Activated CD4-positive, alpha-beta T cell treated with anti-CD3 and anti-CD28 coated beads, Interleukin-2, amount 10 ng/mL, durations not matched to agents 24 days and 14 days (primary cell): ENCODE measurements around the gene NOM1. TPM values are rescaled to one million over a fixed set of nuclear protein-coding genes. Genes with fewer than 3 reads are reported as not detected.
"Not testable (repeated sequence)": the region's sequence is repeated elsewhere in the genome, so short reads cannot be mapped to it uniquely, and the experiment has no call there.

ENCODE experiments used
- DNase-seq: peaks from one replicate; pipeline ENCODE4 v3.0.0; 2022
- H3K27ac Mint-ChIP-seq: one replicate; pipeline ENCODE4 v1.8.0; 2022; ENCODE audit warnings: mild to moderate bottlenecking, mixed read lengths
- H3K27me3 Mint-ChIP-seq: one replicate; pipeline ENCODE4 v1.8.0; 2022; ENCODE audit warnings: mixed read lengths
- H3K36me3 Mint-ChIP-seq: one replicate; pipeline ENCODE4 v1.8.0; 2022; ENCODE audit warnings: low read depth, mild to moderate bottlenecking, mixed read lengths
- H3K4me1 Mint-ChIP-seq: one replicate; pipeline ENCODE4 v1.8.0; 2021; ENCODE audit warnings: mixed read lengths
- H3K4me3 Mint-ChIP-seq: one replicate; pipeline ENCODE4 v1.8.0; 2022; ENCODE audit warnings: mild to moderate bottlenecking, moderate library complexity, mixed read lengths
- H3K9me3 Mint-ChIP-seq: one replicate; pipeline ENCODE4 v1.8.0; 2021; ENCODE audit warnings: mixed read lengths
- intact Hi-C: fragments of 100-400 bp; cut with micrococcal nuclease; formaldehyde crosslinking; loops from one replicate; pipeline ENCODE4 v1.15.1; 2023
- total RNA-seq: library from RNA; stranded (reverse); gene quantifications from 2 replicates; pipeline ENCODE4 v1.2.3, GENCODE V29; 2022

The NOM1 gene, protein sequence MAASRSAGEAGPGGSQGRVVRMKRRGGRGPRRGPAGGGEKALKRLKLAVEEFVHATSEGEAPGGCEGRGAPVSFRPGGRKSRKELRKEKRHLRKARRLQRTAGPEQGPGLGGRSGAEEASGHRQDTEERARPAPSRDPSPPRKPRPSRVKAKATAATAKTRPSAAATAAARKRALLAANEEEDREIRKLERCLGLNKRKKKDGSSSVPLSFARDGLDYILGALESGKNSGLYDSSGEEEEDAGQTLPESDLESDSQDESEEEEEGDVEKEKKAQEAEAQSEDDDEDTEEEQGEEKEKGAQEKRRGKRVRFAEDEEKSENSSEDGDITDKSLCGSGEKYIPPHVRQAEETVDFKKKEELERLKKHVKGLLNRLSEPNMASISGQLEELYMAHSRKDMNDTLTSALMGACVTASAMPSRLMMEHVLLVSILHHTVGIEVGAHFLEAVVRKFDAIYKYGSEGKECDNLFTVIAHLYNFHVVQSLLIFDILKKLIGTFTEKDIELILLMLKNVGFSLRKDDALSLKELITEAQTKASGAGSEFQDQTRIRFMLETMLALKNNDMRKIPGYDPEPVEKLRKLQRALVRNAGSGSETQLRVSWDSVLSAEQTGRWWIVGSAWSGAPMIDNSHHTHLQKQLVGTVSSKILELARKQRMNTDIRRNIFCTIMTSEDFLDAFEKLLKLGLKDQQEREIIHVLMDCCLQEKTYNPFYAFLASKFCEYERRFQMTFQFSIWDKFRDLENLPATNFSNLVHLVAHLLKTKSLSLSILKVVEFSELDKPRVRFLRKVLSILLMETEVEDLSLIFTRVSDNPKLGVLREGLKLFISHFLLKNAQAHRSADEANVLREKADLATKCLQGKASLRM
- total RNA-seq = 50.5 and 54.5 TPM in 2 replicates

DNA sequence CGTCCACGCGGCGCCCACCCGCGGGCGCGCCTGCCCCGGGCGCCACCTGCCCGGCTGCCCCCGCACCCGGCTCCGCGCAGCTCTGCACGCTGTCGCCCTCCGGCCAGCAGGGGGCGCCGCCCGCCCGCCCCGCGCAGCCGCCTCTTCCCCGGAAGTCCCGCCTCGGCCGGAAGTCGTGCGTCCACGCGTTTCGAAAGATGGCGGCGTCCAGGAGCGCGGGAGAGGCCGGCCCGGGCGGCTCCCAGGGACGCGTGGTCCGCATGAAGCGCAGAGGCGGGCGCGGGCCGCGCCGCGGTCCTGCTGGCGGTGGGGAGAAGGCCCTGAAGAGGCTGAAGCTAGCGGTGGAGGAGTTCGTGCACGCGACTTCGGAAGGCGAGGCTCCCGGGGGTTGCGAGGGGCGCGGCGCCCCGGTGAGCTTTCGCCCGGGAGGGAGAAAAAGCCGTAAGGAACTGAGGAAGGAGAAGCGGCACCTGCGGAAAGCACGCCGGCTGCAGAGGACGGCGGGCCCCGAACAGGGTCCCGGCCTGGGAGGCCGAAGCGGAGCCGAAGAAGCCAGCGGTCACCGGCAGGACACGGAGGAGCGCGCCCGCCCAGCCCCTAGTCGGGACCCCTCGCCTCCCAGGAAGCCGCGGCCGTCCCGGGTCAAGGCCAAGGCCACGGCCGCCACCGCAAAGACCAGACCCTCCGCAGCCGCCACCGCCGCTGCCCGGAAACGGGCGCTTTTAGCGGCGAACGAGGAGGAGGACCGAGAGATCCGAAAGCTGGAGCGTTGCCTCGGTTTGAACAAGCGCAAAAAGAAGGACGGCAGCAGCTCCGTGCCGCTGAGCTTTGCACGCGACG, at the start of gene NOM1:
NOM1 (plus strand) TSS at position 172 of the 840 bp plus-strand sequence; CDS start at position 198, 26 bp downstream.
- H3K4me3 Mint-ChIP-seq = peak within 1 kb of the TSS; percentile 100
- H3K4me1 Mint-ChIP-seq = peaks cover 28% of the 10 kb centered on the region
- no peaks in the 10 kb centered on the region for H3K9me3 Mint-ChIP-seq
- H3K27me3 Mint-ChIP-seq = peaks cover 16% of the 10 kb centered on the region
- H3K36me3 Mint-ChIP-seq = peaks cover 34% of the 10 kb centered on the region
- H3K27ac Mint-ChIP-seq = peak within 1 kb of the TSS; percentile 96
- peak; percentile 98 for DNase-seq
- intact Hi-C loops = loop anchor here (1.0 to 5.0 kb wide), 5 partner anchors 41 to 393 kb away; partner anchors contain the start of genes LMBR1, RNF32 and UBE3C

DNA sequence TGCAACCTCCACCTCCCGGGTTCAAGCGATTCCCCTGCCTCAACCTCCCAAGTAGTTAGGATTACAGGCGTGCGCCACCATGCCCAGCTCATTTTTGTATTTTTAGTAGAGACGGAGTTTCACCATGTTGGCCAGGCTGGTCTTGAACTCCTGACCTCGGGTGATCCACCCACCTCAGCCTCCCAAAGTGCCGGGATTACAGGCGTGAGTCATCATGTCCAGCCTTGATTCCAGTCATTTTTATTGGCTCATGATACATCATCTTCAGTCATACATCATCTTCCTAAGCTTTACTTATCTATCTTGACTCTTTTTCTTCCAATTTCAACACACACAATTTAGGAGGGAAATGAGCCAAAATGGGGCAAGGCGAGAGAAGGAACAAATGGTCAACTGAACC, 49.4 kb upstream of the NOM1 start:
- intact Hi-C loops, H3K9me3 Mint-ChIP-seq, H3K4me3 Mint-ChIP-seq, DNase-seq, H3K27ac Mint-ChIP-seq, H3K36me3 Mint-ChIP-seq, H3K27me3 Mint-ChIP-seq: not testable (repeated sequence)
- peaks cover 26% of the 10 kb centered on the region for H3K4me1 Mint-ChIP-seq

DNA sequence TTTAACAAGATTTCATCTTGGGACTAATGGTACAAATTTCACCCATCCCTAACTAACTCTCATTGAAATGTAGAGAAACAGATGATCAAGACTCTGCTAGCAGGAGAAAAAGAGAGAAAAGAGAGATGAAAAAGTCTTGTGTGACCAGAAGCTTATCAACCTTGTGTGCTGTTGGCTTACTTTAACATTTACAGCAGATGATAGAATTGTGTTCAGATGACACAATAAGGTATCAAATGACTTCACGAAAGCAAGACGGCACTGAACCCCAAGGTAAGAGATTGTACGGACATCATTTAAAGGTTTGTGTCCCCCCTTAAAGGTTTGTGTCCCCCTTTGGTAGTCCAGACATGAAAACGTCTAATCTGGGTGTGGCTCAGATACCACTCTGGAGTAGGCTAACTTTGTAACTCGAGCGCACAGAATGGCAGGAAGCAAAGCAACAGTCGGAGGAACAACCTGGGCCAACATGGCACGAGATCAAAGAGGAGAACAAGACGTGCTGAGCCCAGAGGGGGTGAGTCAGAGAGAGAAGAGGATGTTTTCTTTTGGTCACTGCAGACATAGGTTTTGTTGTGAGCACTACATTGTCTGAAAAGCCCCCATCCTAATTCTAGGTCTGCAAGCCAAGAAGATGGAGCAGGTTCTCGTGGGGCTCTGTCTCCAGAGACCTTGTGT, 46.1 kb upstream of the NOM1 start:
- H3K27ac Mint-ChIP-seq = no peak overlapping the region
- H3K36me3 Mint-ChIP-seq = no peaks in the 10 kb centered on the region
- peak; percentile 71 for DNase-seq
- H3K4me1 Mint-ChIP-seq = peaks cover 8% of the 10 kb centered on the region
- no peaks in the 10 kb centered on the region for H3K9me3 Mint-ChIP-seq
- no peak overlapping the region for H3K4me3 Mint-ChIP-seq
- H3K27me3 Mint-ChIP-seq = peaks cover 4% of the 10 kb centered on the region
- intact Hi-C loops = no loop called here

DNA sequence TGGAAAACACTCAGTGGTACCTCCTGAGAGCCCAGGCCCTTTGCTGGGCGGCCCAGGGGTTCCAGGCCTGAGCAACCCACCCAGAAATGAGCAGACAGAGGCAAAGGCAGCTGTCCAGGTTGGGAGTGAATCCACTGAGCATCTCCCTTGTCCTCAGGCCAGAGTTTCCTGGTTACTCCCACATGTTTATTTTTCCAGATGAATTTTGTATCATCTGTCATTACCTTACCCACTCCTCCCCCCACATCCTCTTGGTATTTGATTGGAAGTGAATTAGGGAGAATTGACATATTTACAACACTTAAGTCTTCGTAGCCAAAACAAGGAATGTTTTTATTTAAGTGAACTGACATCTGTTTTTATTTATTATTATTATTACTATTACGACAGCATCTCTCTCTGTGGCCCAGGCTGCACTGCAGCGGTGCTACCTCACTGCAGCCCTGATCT, 43.3 kb upstream of the NOM1 start:
- intact Hi-C loops = no loop called here

DNA sequence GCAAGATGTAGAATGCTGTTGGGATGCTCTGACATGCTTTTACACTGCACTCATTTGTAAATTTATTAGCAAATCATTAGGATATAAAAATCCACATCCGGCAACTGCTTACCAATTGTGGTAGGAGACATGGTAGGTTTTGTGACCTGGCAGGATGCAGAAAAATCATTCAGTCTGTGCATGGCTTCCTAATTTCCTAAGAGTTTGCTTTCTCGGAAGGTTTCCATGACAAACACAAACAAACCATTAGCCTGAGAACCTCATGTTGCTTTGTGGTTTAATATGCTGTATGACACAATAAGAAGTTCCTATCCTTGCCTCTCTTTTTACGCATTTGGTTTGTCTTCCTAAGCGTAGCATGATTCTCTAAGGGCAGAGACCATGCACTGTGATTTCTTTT, 41.9 kb upstream of the NOM1 start:
- peaks cover 11% of the 10 kb centered on the region for H3K27me3 Mint-ChIP-seq
- H3K27ac Mint-ChIP-seq = no peak overlapping the region
- peaks cover 8% of the 10 kb centered on the region for H3K9me3 Mint-ChIP-seq
- no peaks in the 10 kb centered on the region for H3K36me3 Mint-ChIP-seq
- peaks cover 12% of the 10 kb centered on the region for H3K4me1 Mint-ChIP-seq
- H3K4me3 Mint-ChIP-seq = no peak overlapping the region
- intact Hi-C loops = loop anchor here (2.0 kb wide), 1 partner anchor 43 kb away; no protein-coding TSS in a partner anchor
- DNase-seq = no peak

More for the DNA sequence above, 43.3 kb upstream of the NOM1 start:
- DNase-seq = no peak
- Mint-ChIP-seq H3K27me3 (peaks cover 4% of the 10 kb centered on the region), H3K9me3 (no peaks in the 10 kb centered on the region), H3K4me1 (peaks cover 12% of the 10 kb centered on the region), H3K4me3 (no peak overlapping the region), H3K27ac (no peak overlapping the region), H3K36me3 (no peaks in the 10 kb centered on the region)

DNA sequence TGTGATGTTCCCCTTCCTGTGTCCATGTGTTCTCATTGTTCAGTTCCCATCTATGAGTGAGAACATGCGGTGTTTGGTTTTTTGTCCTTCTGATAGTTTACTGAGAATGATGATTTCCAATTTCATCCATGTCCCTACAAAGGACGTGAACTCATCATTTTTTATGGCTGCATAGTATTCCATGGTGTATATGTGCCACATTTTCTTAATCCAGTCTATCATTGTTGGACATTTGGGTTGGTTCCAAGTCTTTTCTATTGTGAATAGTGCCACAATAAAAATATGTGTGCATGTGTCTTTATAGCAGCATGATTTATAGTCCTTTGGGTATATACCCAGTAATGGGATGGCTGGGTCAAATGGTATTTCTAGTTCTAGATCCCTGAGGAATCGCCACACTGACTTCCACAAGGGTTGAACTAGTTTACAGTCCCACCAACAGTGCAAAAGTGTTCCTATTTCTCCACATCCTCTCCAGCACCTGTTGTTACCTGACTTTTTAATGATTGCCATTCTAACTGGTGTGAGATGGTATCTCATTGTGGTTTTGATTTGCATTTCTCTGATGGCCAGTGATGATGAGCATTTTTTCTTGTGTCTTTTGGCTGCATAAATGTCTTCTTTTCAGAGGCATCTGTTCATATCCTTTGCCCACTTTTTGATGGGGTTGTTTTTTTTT, 39.8 kb upstream of the NOM1 start:
- not testable (repeated sequence) for H3K27ac Mint-ChIP-seq, H3K4me3 Mint-ChIP-seq, H3K4me1 Mint-ChIP-seq, DNase-seq, H3K36me3 Mint-ChIP-seq
- intact Hi-C loops = loop anchor here (2.0 kb wide), 1 partner anchor 41 kb away; no protein-coding TSS in a partner anchor
- Mint-ChIP-seq H3K9me3 (peaks cover 11% of the 10 kb centered on the region), H3K27me3 (peaks cover 13% of the 10 kb centered on the region)

DNA sequence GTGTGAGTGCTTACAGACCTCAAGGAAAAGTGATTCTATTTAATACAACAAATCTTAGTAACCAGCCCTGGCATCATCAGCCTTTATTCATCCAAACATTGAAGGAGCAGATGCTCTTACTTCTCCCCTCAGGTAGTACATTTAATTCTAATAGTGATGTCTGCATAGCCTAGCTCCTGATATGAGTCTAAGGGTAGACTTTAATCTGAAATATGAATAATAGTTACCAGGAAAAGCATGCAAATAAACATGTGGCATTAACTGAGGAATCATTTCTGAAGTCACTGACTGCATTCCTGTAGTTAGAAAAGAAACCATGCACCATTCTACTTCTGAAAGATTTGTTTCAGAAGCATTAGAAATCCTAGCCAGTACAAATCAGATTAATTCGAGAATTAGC, 30.9 kb upstream of the NOM1 start:
- Mint-ChIP-seq H3K27ac (no peak overlapping the region), H3K4me3 (no peak overlapping the region), H3K9me3 (peaks cover 7% of the 10 kb centered on the region), H3K27me3 (peaks cover 21% of the 10 kb centered on the region), H3K4me1 (peaks cover 27% of the 10 kb centered on the region), H3K36me3 (peaks cover 4% of the 10 kb centered on the region)
- DNase-seq = no peak
- intact Hi-C loops = no loop called here

DNA sequence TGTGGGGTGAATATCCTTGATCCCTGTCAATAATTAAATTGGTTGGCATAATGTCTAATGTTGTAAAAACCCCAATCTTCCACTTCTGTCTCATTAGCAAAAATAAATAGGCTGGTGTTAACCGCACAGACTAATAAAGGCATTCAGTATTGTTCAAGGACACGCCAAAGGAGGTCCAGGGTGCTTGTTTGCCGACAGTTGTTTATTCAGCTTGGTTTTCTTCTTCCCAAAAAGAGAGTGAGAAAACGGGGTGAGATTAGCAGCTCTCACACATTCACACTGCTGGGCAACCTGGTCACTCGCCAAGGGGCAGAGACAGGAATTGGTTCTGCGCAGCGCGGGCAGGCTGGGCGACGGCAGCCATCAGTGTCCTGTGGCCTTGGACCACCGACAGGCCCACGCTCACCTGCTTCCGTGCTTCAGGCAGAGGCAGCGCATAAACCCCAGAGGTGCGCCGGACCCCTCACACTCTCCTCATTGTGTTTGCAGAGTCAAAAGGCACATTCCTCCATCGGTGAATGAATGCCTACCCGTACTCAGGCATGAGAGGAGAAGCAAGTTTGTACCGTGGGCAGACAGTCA, 30.3 kb upstream of the NOM1 start:
- H3K4me1 Mint-ChIP-seq = peaks cover 31% of the 10 kb centered on the region
- peaks cover 5% of the 10 kb centered on the region for H3K9me3 Mint-ChIP-seq
- intact Hi-C loops = no loop called here

DNA sequence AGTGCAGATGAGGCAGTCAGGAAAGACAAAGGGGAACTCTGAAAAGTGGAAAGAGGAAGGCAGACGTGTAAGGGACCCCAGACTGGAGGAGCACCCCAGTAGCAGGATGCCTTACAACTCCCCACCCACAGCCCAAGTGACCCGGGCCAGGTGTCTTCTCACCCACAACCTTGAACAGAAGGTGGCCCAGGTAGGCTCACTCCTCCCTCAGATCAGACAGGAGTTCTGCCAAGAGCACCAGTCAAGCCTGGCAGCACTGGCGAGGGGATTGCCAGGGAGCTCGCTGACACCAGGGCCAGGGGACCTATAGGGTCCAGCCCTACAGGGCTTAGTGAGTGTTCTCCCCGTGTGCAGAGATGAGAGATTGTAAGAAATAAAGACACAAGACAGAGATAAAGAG, 29.4 kb upstream of the NOM1 start:
- H3K36me3 Mint-ChIP-seq = peaks cover 4% of the 10 kb centered on the region
- no peak overlapping the region for H3K4me3 Mint-ChIP-seq
- H3K27ac Mint-ChIP-seq = no peak overlapping the region
- H3K9me3 Mint-ChIP-seq = peaks cover 5% of the 10 kb centered on the region
- peaks cover 24% of the 10 kb centered on the region for H3K27me3 Mint-ChIP-seq
- H3K4me1 Mint-ChIP-seq = peaks cover 35% of the 10 kb centered on the region
- no peak for DNase-seq
- intact Hi-C loops = no loop called here

More for the DNA sequence above, 30.3 kb upstream of the NOM1 start:
- DNase-seq = no peak
- H3K4me3 Mint-ChIP-seq = no peak overlapping the region
- H3K27ac Mint-ChIP-seq = no peak overlapping the region
- H3K27me3 Mint-ChIP-seq = peaks cover 21% of the 10 kb centered on the region
- peaks cover 4% of the 10 kb centered on the region for H3K36me3 Mint-ChIP-seq

DNA sequence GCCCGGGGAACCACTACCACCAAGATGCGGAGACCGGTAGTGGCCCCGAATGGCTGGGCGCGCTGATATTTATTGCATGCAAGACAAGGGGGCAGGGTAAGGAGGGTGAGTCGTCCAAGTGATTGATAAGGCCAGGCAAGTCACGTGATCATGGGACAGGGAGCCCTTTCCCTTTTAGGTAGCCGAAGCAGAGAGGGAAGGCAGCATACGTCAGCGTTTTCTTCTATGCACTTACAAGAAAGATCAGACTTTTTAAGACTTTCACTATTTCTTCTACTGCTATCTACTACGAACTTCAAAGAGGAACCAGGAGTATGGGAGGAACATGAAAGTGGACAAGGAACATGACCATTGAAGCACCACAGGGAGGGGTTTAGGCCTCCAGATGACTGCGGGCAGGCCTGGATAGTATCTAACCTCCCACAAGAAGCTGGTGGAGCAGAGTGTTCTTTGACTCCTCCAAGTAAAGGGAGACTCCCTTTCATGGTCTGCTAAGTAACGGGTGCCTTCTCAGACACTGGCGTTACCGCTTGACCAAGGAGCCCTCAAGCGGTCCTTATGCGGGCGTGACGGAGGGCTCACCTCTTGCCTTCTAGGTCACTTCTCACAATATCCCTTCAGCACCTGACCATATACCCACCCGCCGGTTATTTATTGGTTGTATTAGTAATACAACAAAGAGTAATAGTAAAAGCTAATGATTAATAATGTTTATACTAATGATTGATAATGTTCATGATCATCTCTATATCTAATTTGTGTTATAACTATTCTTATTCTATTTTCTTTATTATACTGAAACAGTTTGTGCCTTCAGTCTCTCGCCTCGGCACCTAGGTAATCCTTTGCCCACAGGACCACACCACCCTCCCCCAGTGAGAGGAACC, 28.8 kb upstream of the NOM1 start:
- H3K4me3 Mint-ChIP-seq, DNase-seq, H3K27ac Mint-ChIP-seq, H3K9me3 Mint-ChIP-seq, H3K36me3 Mint-ChIP-seq, intact Hi-C loops: not testable (repeated sequence)
- Mint-ChIP-seq H3K4me1 (peaks cover 35% of the 10 kb centered on the region), H3K27me3 (peaks cover 26% of the 10 kb centered on the region)

DNA sequence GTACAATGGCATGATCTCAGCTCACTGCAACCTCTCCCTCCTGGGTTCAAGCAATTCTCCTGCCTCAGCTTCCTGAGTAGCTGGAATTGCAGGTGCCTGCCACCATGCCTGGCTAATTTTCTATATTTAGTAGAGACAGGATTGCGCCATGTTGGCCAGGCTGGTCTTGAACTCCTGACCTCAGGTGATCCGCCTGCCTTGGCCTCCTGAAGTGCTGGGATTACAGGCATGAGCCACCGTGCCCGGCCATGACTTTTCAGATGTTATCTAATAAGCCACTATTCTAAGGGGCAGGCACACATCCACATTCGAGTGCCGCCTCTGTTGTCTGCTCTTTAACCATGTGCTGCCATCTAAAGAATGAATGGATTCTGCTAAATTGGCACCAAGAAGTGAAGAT, 27.2 kb upstream of the NOM1 start:
- intact Hi-C loops, H3K9me3 Mint-ChIP-seq, H3K36me3 Mint-ChIP-seq, DNase-seq: not testable (repeated sequence)
- peaks cover 30% of the 10 kb centered on the region for H3K27me3 Mint-ChIP-seq
- peak overlapping the region; percentile 80 for H3K27ac Mint-ChIP-seq
- H3K4me1 Mint-ChIP-seq = peaks cover 35% of the 10 kb centered on the region
- peak overlapping the region; percentile 72 for H3K4me3 Mint-ChIP-seq
